Measurements from ENCODE around the gene NACC2.

GRCh38 chr9:136017289-136018190 is 77.5 kb downstream of the NACC2 start:
- TF ChIP-seq, protein P1, sequence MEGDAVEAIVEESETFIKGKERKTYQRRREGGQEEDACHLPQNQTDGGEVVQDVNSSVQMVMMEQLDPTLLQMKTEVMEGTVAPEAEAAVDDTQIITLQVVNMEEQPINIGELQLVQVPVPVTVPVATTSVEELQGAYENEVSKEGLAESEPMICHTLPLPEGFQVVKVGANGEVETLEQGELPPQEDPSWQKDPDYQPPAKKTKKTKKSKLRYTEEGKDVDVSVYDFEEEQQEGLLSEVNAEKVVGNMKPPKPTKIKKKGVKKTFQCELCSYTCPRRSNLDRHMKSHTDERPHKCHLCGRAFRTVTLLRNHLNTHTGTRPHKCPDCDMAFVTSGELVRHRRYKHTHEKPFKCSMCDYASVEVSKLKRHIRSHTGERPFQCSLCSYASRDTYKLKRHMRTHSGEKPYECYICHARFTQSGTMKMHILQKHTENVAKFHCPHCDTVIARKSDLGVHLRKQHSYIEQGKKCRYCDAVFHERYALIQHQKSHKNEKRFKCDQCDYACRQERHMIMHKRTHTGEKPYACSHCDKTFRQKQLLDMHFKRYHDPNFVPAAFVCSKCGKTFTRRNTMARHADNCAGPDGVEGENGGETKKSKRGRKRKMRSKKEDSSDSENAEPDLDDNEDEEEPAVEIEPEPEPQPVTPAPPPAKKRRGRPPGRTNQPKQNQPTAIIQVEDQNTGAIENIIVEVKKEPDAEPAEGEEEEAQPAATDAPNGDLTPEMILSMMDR (IDR thresholded peaks at IDR 0.05; ENCODE audit: low read length): no peak
- no peak for TF ChIP-seq EZH2 (optimal IDR thresholded peaks at IDR 0.05; ENCODE audit: low read depth, low read length)
- no peak for TF ChIP-seq EZH2phosphoT487 (IDR thresholded peaks at IDR 0.05; ENCODE audit: low read length)

All from MM.1S (cell line).